Stimulated activated CD8-positive, alpha-beta memory T cell treated with anti-CD3 and anti-CD28 coated beads, Interleukin-4, amount 100 ng/mL, for 1 hour (primary cell): ENCODE data around the gene CLRN3.

ENCODE experiments used
- DNase-seq, 2 donors: peaks; one replicate each; pipeline ENCODE4 v3.0.0-alpha.2; 2020; ENCODE audit warnings: low read depth in 2 of 2, low spot score in 1 of 2

Gene CLRN3, protein sequence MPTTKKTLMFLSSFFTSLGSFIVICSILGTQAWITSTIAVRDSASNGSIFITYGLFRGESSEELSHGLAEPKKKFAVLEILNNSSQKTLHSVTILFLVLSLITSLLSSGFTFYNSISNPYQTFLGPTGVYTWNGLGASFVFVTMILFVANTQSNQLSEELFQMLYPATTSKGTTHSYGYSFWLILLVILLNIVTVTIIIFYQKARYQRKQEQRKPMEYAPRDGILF

GRCh38 chr10:127892743-127893142, at the start of gene CLRN3:
TSS of gene CLRN3 (minus strand) at chr10:127892941. CDS start at chr10:127892784, 157 bp downstream.
- DNase-seq: no peak

GRCh38 chr10:127940866-127941640, 48.3 kb upstream of the CLRN3 start:
- no peak for DNase-seq

DNA sequence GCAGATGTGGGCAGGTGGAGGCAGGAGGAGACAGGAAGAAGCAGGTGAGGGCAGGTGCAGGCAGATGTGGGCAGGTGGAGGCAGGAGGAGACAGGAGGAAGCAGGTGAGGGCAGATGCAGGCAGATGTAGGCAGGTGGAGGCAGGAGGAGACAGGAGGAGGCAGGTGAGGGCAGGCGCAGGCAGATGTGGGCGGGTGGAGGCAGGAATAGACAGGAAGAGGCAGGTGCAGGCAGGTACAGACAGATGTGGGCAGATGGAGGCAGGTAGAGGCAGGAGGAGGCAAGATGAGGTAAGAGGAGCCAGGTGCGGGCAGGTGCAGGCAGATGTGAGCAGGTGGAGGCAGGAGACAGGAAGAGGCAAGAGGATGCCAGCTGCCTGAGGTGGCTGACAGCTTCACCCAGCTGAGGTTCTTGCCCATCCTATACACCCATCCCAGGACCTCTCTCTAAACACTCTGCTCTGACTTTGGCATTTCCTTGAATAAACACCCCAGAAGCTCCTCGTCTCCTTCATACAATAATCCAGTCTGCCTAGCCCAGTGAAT, 47.1 kb upstream of the CLRN3 start:
- no peak for DNase-seq

DNA sequence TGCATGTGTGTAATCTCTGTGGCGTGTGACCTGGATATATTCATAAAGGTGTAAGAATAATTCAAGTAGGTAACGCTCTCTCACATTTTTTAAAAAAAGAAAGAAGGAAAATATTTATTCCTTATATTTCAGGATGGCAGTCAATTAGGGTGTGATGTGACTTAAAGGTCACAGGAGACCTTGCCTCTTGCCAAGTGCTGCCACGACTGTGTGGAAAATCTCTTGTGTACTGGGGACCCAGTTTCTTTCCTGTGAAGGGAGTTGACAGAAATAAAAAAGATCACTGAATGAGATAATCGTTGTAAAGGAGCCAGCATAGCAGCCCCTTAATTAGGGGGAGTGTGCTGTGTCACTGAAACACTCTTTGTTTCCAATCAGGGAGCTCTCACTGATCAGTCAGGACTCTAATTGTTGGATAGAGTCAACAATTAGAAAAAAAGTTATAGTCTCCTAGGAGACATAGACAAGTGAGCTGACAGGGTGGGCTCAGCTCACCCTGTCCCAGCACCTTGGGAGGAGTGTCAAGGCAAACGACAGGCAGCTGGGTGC, 45.2 kb upstream of the CLRN3 start:
- DNase-seq: no peak

GRCh38 chr10:127937069-127937468, 44.3 kb upstream of the CLRN3 start:
- DNase-seq: no peak

DNA sequence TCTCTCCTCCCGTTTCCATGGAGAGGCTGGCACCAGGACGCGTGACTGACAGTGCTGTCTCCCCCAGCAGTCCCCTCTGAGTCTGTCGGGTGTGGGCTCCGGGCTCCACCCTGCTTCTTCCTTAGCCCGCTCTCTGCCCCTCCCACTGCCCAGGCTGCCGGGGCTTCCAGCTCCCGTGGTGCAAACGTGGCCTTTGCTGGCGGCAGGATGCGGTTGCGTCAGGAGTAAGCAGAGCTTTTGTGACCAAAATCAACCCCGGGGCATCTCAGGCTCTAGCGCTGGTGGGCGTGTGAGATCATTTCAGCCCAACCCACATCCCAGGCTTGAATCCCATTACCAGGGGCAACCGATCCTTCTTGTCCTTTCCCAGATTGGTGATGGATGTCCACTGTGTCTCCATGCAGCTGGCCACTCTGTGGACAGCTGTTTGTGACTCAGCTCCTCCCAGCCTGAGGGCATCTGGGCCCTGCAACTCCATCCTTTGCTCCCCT, 42.4 kb upstream of the CLRN3 start:
- no peak for DNase-seq

DNA sequence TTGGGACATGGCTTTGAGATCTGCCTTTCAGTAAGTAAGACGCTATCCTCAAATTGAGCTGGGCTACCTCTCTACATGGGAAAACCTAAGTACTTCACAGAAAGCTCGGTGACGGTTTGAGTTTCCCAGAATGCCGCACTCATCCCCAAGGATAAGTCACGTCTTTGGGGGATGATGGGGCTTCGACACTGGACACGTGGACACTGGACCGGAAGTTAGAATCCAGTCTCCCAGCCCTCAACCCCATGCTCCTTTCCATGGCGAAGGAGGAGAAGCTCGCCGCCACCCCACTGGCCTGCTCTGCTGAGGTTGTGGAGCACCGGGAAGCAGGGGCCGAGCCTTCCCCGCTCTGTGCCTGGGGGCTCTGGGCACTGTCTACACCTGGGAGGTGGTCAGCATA, 41.6 kb upstream of the CLRN3 start:
- DNase-seq: no peak

- no peak for DNase-seq
Observed at GRCh38 chr10:127933271-127933670, 40.5 kb upstream of the CLRN3 start.

- DNase-seq: no peak
Observed at GRCh38 chr10:127932521-127933270, 40.0 kb upstream of the CLRN3 start.

GRCh38 chr10:127928021-127928806, 35.5 kb upstream of the CLRN3 start:
- no peak for DNase-seq

- no peak for DNase-seq
Observed at GRCh38 chr10:127926455-127926854, 33.7 kb upstream of the CLRN3 start.

- DNase-seq: no peak
Observed at GRCh38 chr10:127925471-127926207, 32.9 kb upstream of the CLRN3 start.

DNA sequence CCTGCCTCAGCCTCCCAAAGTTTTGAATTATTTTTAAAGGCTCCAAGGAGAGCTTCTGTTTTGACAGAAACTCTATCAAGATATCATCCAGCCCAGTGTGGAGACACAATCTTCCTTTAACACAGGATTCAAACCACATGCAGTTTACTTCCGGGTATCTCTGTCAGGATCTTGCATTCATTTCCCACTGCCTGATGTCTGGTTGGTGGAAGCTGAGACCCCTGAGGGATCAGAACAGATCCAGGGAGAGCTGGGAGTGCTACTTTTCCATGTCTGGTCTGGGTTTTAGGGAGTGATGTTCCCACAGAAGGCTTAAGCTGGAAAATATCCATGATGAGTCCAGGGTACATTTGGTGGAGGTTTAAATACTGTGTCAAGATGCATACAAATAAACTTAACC, 30.9 kb upstream of the CLRN3 start:
- no peak for DNase-seq

GRCh38 chr10:127922675-127923366, 30.1 kb upstream of the CLRN3 start:
- DNase-seq: no peak

GRCh38 chr10:127922206-127922605, 29.5 kb upstream of the CLRN3 start:
- no peak for DNase-seq

GRCh38 chr10:127921753-127922145, 29.0 kb upstream of the CLRN3 start:
- no peak for DNase-seq

- DNase-seq: no peak
Observed at GRCh38 chr10:127921075-127921752, 28.5 kb upstream of the CLRN3 start.

GRCh38 chr10:127920306-127921074, 27.7 kb upstream of the CLRN3 start:
- DNase-seq: no peak
